ENCODE measurements around the gene GPR3. TPM values are rescaled to one million over a fixed set of nuclear protein-coding genes. Genes with fewer than 3 reads are reported as not detected.

The GPR3 gene
- total RNA-seq, 1 experiment from 2014 or later: 4.4 TPM

GRCh38 chr1:27377760-27378495 lies 14.5 kb upstream of the GPR3 start:
- no peaks in the 10 kb centered on the region for H3K79me2 ChIP-seq (ENCODE audit: insufficient read depth, low read length)
- Mint-ChIP-seq H3K9me3 (no peaks in the 10 kb centered on the region), H3K27ac (no peak overlapping the region), H3K36me3 (ENCODE audit: insufficient read depth in 1 of 3, low read depth in 3 of 3) (no peaks in the 10 kb centered on the region; a peak in 1 of 7 replicates), H3K4me1 (peaks cover 8 to 23% of the 10 kb centered on the region in 2 experiments), H3K4me3 (no peak overlapping the region), H3K27me3 (ENCODE audit: low read depth) (peaks cover 26% of the 10 kb centered on the region)
- H3K4ac ChIP-seq (ENCODE audit: low read depth, low read length): no peak overlapping the region
- no peaks in the 10 kb centered on the region for H3K79me1 ChIP-seq (ENCODE audit: insufficient read depth, low read depth, low read length, poor library complexity, severe bottlenecking)
- TF ChIP-seq CTCF (conservative IDR thresholded peaks at IDR 0.05): no peak
- no peak overlapping the region for H2BK5ac ChIP-seq (ENCODE audit: insufficient read length, low read length)
- H2BK15ac ChIP-seq (ENCODE audit: low read depth, low read length): no peak overlapping the region
- no peak overlapping the region for H3K23ac ChIP-seq (ENCODE audit: insufficient read length, low read depth, low read length)
- no peak overlapping the region for H3K14ac ChIP-seq (ENCODE audit: insufficient read depth, low read length)
- H4K91ac ChIP-seq (ENCODE audit: insufficient read length, low read depth, low read length): no peak overlapping the region
- H3K4me2 ChIP-seq (ENCODE audit: insufficient read depth, insufficient read length, low read length): no peak overlapping the region
- H3K56ac ChIP-seq (ENCODE audit: insufficient read length, low read depth, low read length): no peak overlapping the region
- no peak overlapping the region for H2BK12ac ChIP-seq (ENCODE audit: insufficient read length, low read depth, low read length)
- WGBS (ENCODE audit: extremely low coverage, insufficient read length, low lambda C conversion rate): no CpG with 5 or more reads among the region's 12 CpGs
- H3K23me2 ChIP-seq (ENCODE audit: insufficient read length, low read depth, low read length, poor library complexity, severe bottlenecking): peaks cover 4% of the 10 kb centered on the region
- no peak overlapping the region for H4K8ac ChIP-seq (replicated peaks; ENCODE audit: insufficient read length, low read depth, low read length)
- H3K18ac ChIP-seq (ENCODE audit: insufficient read length, low read depth, low read length): no peak overlapping the region
- no peak overlapping the region for H2AFZ ChIP-seq (ENCODE audit: low read length)
- H3K4me1 ChIP-seq (ENCODE audit: insufficient read depth, low read length): no peaks in the 10 kb centered on the region; the same call in 1 of the 2 replicates
- no peak overlapping the region for H4K5ac ChIP-seq (ENCODE audit: insufficient read length, low read depth, low read length)
- no peaks in the 10 kb centered on the region for H3K9me3 ChIP-seq (ENCODE audit: control insufficient read depth, low read depth, low read length)
- no peak overlapping the region for H3K27ac ChIP-seq (ENCODE audit: insufficient read length, low read depth, low read length)
- no peaks in the 10 kb centered on the region for H3K27me3 ChIP-seq (ENCODE audit: insufficient read depth, low read length)
- H2BK120ac ChIP-seq (ENCODE audit: low read depth, low read length, poor library complexity, severe bottlenecking): no peak overlapping the region
- DNase-seq: no peak
- no peak overlapping the region for H2BK20ac ChIP-seq (ENCODE audit: low read depth, low read length, poor library complexity, severe bottlenecking)
- no peaks in the 10 kb centered on the region for H4K20me1 ChIP-seq (ENCODE audit: control insufficient read depth, insufficient read depth, insufficient read length)
- no peak overlapping the region for H3K9ac ChIP-seq (ENCODE audit: extremely low read depth, insufficient read length, low read length)
- no peak overlapping the region for H2AK5ac ChIP-seq (ENCODE audit: insufficient read length, low read length)
- no peak overlapping the region for H3T11ph ChIP-seq (ENCODE audit: low read length)

All from H9 (cell line).